Left ventricle myocardium inferior (tissue), 1 donor: ENCODE measurements around the gene PPP2R5E. TPM values are rescaled to one million over a fixed set of nuclear protein-coding genes. Genes with fewer than 3 reads are reported as not detected.
"Not testable (repeated sequence)": the region's sequence is repeated elsewhere in the genome, so short reads cannot be mapped to it uniquely, and the experiment has no call there.

Experiments used
- DNase-seq: peaks from one replicate; pipeline ENCODE4 v3.0.0-alpha.2; 2020
- H3K27ac ChIP-seq: fragments of 200-600 bp; replicated peaks from 2 replicates; pipeline ENCODE4 v1.8.0; 2021
- H3K27me3 ChIP-seq: fragments of 200-600 bp; 2 replicates; pipeline ENCODE4 v1.8.0; 2021; ENCODE audit warnings: low read depth
- H3K36me3 ChIP-seq: fragments of 200-600 bp; 2 replicates; pipeline ENCODE4 v1.8.0; 2021
- H3K4me1 ChIP-seq: fragments of 200-600 bp; 2 replicates; pipeline ENCODE4 v1.8.0; 2021
- H3K4me3 ChIP-seq: fragments of 200-600 bp; 2 replicates; pipeline ENCODE4 v1.8.0; 2021; ENCODE audit warnings: mild to moderate bottlenecking, moderate library complexity
- H3K9me3 ChIP-seq: fragments of 200-600 bp; replicated peaks from 2 replicates; pipeline ENCODE4 v1.8.0; 2021
- intact Hi-C: fragments of 100-400 bp; cut with micrococcal nuclease; formaldehyde crosslinking; loops from one replicate; pipeline ENCODE4 v1.11.0; 2022
- long read RNA-seq: library from polyadenylated mRNA; unstranded; transcript quantifications from one replicate; pipeline ENCODE4 v2.0.0, GENCODE V29; 2021
- total RNA-seq: library from RNA; stranded (reverse); fragmentation: NEBNext Ultra II Directional; extraction: Animal tissue kit (Norgen Biotek cat#: 25700); gene quantifications from one replicate; pipeline ENCODE4 v1.2.1, GENCODE V29; 2021
- TF ChIP-seq, protein P1 (sequence below): fragments of 200-600 bp; IDR thresholded peaks from 2 replicates; pipeline ENCODE4 v1.8.0; 2021; ENCODE audit warnings: antibody characterized with exemption, mild to moderate bottlenecking, borderline replicate concordance
- donor health status: DM: no; HTN: yes; CAD: no; lungs with severe emphysema.

Gene PPP2R5E
- 34.5 TPM for total RNA-seq
- long read RNA-seq, full-length matches to known transcripts, result 67 of 93 reads
- long read RNA-seq, partial matches to known transcripts, result 4 of 93 reads
- long read RNA-seq, other reads (novel, unspliced or antisense), result 22 of 93 reads

- intact Hi-C loops, result loop anchor here (10.0 kb wide), 1 partner anchor 138 kb away; no protein-coding TSS in a partner anchor
- TF ChIP-seq, protein P1, sequence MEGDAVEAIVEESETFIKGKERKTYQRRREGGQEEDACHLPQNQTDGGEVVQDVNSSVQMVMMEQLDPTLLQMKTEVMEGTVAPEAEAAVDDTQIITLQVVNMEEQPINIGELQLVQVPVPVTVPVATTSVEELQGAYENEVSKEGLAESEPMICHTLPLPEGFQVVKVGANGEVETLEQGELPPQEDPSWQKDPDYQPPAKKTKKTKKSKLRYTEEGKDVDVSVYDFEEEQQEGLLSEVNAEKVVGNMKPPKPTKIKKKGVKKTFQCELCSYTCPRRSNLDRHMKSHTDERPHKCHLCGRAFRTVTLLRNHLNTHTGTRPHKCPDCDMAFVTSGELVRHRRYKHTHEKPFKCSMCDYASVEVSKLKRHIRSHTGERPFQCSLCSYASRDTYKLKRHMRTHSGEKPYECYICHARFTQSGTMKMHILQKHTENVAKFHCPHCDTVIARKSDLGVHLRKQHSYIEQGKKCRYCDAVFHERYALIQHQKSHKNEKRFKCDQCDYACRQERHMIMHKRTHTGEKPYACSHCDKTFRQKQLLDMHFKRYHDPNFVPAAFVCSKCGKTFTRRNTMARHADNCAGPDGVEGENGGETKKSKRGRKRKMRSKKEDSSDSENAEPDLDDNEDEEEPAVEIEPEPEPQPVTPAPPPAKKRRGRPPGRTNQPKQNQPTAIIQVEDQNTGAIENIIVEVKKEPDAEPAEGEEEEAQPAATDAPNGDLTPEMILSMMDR, result peak; percentile 18
Observed at GRCh38 chr14:63543000-63543825, at the start of gene PPP2R5E. TSS of gene PPP2R5E (minus strand) at chr14:63543377. CDS start at chr14:63539685, 3,692 bp downstream.

DNA sequence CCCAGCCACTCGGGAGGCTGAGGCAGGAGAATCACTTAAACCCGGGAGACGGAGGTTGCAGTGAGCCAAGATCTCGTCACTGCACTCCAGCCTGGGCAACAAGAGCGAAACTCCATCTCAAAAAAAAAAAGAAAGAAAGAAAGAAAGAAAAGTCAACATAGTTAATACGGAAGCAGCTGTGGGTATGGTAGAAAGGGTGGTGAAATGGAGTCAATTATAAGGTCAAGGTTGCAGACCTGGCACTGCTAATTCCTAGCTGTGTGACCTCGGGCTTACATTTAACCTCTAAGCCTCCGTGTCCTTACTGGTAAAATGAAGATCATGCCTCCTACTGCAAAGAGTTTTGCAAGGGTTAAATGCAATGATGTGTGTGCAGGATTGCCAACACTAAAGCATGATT, 39.9 kb upstream of the PPP2R5E start:
- H3K36me3 ChIP-seq, DNase-seq, H3K9me3 ChIP-seq, H3K4me3 ChIP-seq, H3K4me1 ChIP-seq, H3K27me3 ChIP-seq, intact Hi-C loops, H3K27ac ChIP-seq: not testable (repeated sequence)

More at GRCh38 chr14:63543000-63543825, at the start of gene PPP2R5E:
- Histone ChIP-seq H3K27me3 (no peaks in the 10 kb centered on the region), H3K36me3 (peaks cover 16% of the 10 kb centered on the region), H3K4me1 (peaks cover 44% of the 10 kb centered on the region), H3K4me3 (peak within 1 kb of the TSS; percentile 97), H3K9me3 (no peaks in the 10 kb centered on the region), H3K27ac (peak within 1 kb of the TSS; percentile 95)
- peak; percentile 98 for DNase-seq

GRCh38 chr14:63581491-63581890, 38.3 kb upstream of the PPP2R5E start:
- Histone ChIP-seq H3K27ac (no peak overlapping the region), H3K4me1 (no peaks in the 10 kb centered on the region), H3K4me3 (no peak overlapping the region), H3K9me3 (no peaks in the 10 kb centered on the region), H3K36me3 (no peaks in the 10 kb centered on the region), H3K27me3 (no peaks in the 10 kb centered on the region)
- DNase-seq, result no peak
- TF ChIP-seq, protein P1, result no peak
- intact Hi-C loops, result no loop called here

- intact Hi-C loops, result no loop called here
Observed at GRCh38 chr14:63578300-63578699, 35.1 kb upstream of the PPP2R5E start.

DNA sequence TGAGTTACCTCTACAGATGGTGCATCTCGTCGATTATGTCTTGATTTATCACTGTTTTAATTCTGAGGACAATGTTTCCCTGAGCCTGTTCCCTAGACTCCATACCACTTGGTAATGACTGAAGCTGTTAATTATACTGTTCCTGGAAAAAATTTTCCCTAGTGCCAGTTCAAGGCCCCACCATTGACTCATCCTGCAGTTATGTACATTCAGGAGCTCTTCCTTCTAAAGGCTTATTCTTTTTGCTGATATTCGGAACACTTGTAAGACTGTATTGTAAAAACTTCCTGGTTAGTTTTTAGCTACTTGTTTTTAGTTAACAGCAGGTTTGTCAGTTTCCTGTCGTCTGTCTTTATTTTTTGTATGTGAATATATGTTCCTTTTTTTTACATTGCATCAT, 30.4 kb upstream of the PPP2R5E start:
- Histone ChIP-seq H3K9me3 (no peaks in the 10 kb centered on the region), H3K27ac (no peak overlapping the region), H3K36me3 (no peaks in the 10 kb centered on the region), H3K4me1 (no peaks in the 10 kb centered on the region), H3K27me3 (no peaks in the 10 kb centered on the region), H3K4me3 (no peak overlapping the region)
- TF ChIP-seq, protein P1, result no peak
- intact Hi-C loops, result no loop called here
- no peak for DNase-seq

More at GRCh38 chr14:63578300-63578699, 35.1 kb upstream of the PPP2R5E start:
- Histone ChIP-seq H3K36me3 (no peaks in the 10 kb centered on the region), H3K27me3 (no peaks in the 10 kb centered on the region), H3K9me3 (no peaks in the 10 kb centered on the region), H3K27ac (no peak overlapping the region), H3K4me3 (no peak overlapping the region), H3K4me1 (no peaks in the 10 kb centered on the region)
- TF ChIP-seq, protein P1, result no peak
- no peak for DNase-seq

DNA sequence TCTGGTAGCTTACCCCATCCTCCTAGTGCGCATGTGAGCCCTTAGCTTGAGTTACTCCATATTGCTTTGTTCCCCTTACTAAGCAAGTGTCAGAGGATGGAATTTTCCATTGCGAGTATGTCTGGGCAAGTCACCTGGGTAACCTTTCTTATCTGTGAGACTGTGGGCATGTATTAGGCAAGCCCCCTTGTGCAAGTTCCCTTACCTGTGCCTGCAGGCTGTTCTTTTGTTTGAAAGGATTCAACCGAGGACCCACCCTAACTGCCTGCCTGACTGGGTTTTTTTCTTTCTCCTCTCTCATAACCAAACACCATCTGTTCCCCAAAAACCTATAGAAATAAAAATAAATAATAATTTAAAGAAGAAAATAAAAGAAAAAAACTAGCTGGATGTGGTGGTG, 22.3 kb upstream of the PPP2R5E start:
- Histone ChIP-seq H3K9me3 (no peaks in the 10 kb centered on the region), H3K4me3 (no peak overlapping the region), H3K4me1 (no peaks in the 10 kb centered on the region), H3K27me3 (peaks cover 1% of the 10 kb centered on the region), H3K36me3 (no peaks in the 10 kb centered on the region), H3K27ac (no peak overlapping the region)
- intact Hi-C loops, result no loop called here
- no peak for DNase-seq
- TF ChIP-seq, protein P1, result no peak
